Lung (tissue), 12 donors: ENCODE data around the gene LMTK2. TPM values are rescaled to one million over a fixed set of nuclear protein-coding genes. Genes with fewer than 3 reads are reported as not detected.

Experiments
- ATAC-seq: fragments of 200-7000 bp; cut with Tn5 transposase; one replicate; pipeline ENCODE4 v1.9.1; 2020; ENCODE audit warnings: moderate number of reproducible peaks; ENCODE audit not compliant: insufficient read depth, low FRiP score
- DNase-seq, 3 donors: peaks; one replicate each; pipeline ENCODE4 v3.0.0-alpha.2; 2013 to 2017
- H3K27ac ChIP-seq, 2 donors: one replicate each; pipeline ENCODE4 v1.5.1; 2013; ENCODE audit warnings: mild to moderate bottlenecking in 2 of 2, moderate library complexity in 2 of 2, control low read depth in 1 of 2, inconsistent platforms in 1 of 2, low read depth in 1 of 2, low read length in 1 of 2
- H3K27me3 ChIP-seq, 3 donors: one replicate each; pipeline ENCODE4 v1.5.1; 2013; ENCODE audit warnings: low read length in 2 of 3; ENCODE audit not compliant: control insufficient read depth in 3 of 3, insufficient read depth in 3 of 3
- H3K36me3 ChIP-seq, 4 donors: one replicate each; pipeline ENCODE4 v1.5.1; 2013; ENCODE audit warnings: low read length in 4 of 4, mild to moderate bottlenecking in 1 of 4, moderate library complexity in 1 of 4; ENCODE audit not compliant: control insufficient read depth in 4 of 4, insufficient read depth in 4 of 4
- H3K4me1 ChIP-seq, 5 donors: one replicate each; pipeline ENCODE4 v1.5.1; 2013; ENCODE audit warnings: low read length in 5 of 5, mild to moderate bottlenecking in 2 of 5, moderate library complexity in 1 of 5; ENCODE audit not compliant: control insufficient read depth in 5 of 5, insufficient read depth in 5 of 5
- H3K4me3 ChIP-seq: one replicate; pipeline ENCODE4 v1.5.1; 2013; ENCODE audit warnings: mild to moderate bottlenecking, control low read depth, moderate library complexity
- H3K9ac ChIP-seq, 2 donors: one replicate each; pipeline ENCODE4 v1.5.1; 2013; ENCODE audit warnings: low read length in 2 of 2, control low read depth in 1 of 2; ENCODE audit not compliant: insufficient read depth in 1 of 2
- H3K9me3 ChIP-seq, 4 donors: one replicate each; pipeline ENCODE4 v1.5.1; 2013; ENCODE audit warnings: low read length in 3 of 4, mild to moderate bottlenecking in 1 of 4, moderate library complexity in 1 of 4; ENCODE audit not compliant: control insufficient read depth in 4 of 4, insufficient read depth in 3 of 4
- WGBS, 2 donors: extraction: QIAGEN DNeasy Blood & Tissue Kit; methylation state at CpG; one replicate each; pipeline ENCODE4 v1.1.7; 2013; 5-methylcytosine and 5-hydroxymethylcytosine counted together
- polyA plus RNA-seq, 2 donors: library from polyadenylated mRNA; stranded (reverse); fragments of 200-250 nt; gene quantifications; one replicate each; pipeline ENCODE4 v1.2.1, GENCODE V29; 2013
- total RNA-seq, 2 donors: library from RNA; depleted of rRNA in 1 of 2; stranded (reverse); fragments of >200 nt in 1 of 2; gene quantifications; one replicate each; pipeline ENCODE4 v1.2.1, GENCODE V29; 2014 to 2021
- TF ChIP-seq, protein P1 (sequence below): IDR thresholded peaks from 2 replicates; pipeline ENCODE4 v1.5.1; 2012; ENCODE audit warnings: mild to moderate bottlenecking; ENCODE audit errors: control extremely low read depth, extremely low read depth
- donor health status: control.
- donor health status: control.
- donor health status: Bipolar disorder and iron deficiency.
- donor health status: healthy.
- donor health status: DM: yes; HTN: yes; CAD: no.

Gene LMTK2
- total and polyA plus RNA-seq, 4 donors: 6.6 to 25.8 (median 15.7) TPM

DNA sequence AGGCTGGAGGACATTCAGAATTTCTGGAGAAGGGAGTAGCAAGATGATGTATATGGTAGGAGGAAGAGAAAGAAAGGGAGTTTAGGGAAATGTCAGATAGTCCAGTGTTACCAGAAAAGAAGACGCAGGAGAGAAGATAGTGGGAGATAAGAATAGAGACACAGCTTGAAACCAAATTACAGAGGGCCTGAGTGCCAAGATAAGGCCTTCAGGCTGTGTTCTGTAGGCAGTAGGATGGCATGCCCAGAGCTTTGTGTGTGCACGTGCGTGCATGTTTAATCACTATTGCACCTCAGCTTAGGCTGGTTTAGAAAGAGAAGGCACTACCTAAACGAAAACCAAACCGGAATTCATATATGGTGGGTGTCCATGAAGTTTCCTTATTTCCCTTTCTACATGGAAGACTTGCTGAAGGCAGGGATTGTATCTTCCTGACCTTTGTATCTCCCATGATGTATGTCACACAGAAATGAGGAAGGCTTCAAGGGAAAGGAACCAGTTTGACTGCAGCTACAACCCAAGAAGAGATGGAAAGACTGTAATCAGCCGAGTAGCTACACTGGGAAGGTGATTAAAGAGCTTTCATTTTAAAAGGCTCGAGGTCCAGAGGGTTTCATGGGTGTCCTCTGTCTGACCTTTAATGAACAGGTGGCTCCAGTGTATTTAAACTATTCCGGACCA, 68.7 kb downstream of the LMTK2 start:
- H3K9me3 ChIP-seq: no peaks in the 10 kb centered on the region
- no peaks in the 10 kb centered on the region for H3K27me3 ChIP-seq
- H3K9ac ChIP-seq: no peak overlapping the region
- no peak overlapping the region for H3K27ac ChIP-seq
- no peak overlapping the region for H3K4me3 ChIP-seq
- peaks cover 0 to 14% (median 0%) of the 10 kb centered on the region in 5 donors for H3K4me1 ChIP-seq
- ATAC-seq: no peak
- 91 to 94% methylated on average over 8 of the region's 8 CpGs for WGBS, 2 donors
- peaks cover 0 to 16% (median 8%) of the 10 kb centered on the region in 4 donors for H3K36me3 ChIP-seq
- TF ChIP-seq, protein P1, sequence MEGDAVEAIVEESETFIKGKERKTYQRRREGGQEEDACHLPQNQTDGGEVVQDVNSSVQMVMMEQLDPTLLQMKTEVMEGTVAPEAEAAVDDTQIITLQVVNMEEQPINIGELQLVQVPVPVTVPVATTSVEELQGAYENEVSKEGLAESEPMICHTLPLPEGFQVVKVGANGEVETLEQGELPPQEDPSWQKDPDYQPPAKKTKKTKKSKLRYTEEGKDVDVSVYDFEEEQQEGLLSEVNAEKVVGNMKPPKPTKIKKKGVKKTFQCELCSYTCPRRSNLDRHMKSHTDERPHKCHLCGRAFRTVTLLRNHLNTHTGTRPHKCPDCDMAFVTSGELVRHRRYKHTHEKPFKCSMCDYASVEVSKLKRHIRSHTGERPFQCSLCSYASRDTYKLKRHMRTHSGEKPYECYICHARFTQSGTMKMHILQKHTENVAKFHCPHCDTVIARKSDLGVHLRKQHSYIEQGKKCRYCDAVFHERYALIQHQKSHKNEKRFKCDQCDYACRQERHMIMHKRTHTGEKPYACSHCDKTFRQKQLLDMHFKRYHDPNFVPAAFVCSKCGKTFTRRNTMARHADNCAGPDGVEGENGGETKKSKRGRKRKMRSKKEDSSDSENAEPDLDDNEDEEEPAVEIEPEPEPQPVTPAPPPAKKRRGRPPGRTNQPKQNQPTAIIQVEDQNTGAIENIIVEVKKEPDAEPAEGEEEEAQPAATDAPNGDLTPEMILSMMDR: no peak
- no peak for DNase-seq

DNA sequence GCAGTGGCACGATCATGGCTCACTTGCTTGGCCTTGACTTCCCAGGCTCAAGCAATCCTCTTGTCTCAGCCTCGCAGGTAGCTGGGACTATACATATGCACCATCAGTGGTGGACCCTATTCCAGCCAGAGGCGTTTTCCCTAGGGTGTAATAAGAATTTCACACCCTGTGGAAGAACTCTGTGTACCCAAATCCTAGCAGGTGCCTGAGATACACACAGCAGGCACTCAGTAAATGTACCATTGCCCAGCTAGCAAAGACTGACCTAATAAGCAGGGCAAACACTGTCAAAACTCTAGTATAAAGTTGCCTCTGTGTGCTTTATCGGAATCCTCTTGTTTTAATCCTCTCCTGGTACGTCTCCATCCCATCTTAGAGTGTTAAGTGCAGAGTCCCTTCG, 70.9 kb downstream of the LMTK2 start:
- H3K27ac ChIP-seq: peak overlapping the region in 1 of 2 donors; percentile 21
- WGBS, 2 donors: 83 to 91% methylated on average over 6 of the region's 6 CpGs

DNA sequence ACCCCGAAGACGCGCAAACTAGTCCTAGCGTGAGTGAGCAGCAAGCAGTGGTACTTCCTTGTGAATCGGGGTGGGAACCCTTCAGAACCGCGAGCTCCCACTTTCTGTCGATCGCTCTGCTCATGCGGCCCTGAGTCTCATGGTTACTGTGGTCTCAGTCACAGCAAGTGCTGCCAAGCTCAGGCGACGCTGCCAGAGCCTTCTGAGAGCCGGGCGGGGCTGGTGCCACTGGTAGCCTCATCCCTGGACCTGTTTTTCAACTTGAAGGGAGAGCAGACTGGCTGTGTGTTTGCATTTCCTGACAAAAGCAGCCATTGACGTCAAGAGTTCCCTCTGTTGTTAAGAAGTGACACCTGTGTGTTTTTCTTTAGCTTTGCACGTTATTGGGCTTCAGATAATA, 71.7 kb downstream of the LMTK2 start:
- peak; percentile 53 to 80 (median 77) for DNase-seq
- TF ChIP-seq, protein P1: no peak
- peak overlapping the region in 1 of 2 donors; percentile 28 for H3K27ac ChIP-seq
- H3K9ac ChIP-seq: peak overlapping the region in 1 of 2 donors; percentile 42
- H3K4me1 ChIP-seq: peaks cover 0 to 6% (median 0%) of the 10 kb centered on the region in 5 donors
- no peaks in the 10 kb centered on the region for H3K9me3 ChIP-seq
- no peak overlapping the region for H3K4me3 ChIP-seq
- H3K27me3 ChIP-seq: no peaks in the 10 kb centered on the region
- peaks cover 0 to 16% (median 5%) of the 10 kb centered on the region in 4 donors for H3K36me3 ChIP-seq
- peak; percentile 79 for ATAC-seq
- WGBS, 2 donors: 66 to 89% methylated on average over 16 of the region's 16 CpGs

More for the DNA sequence above, 70.9 kb downstream of the LMTK2 start:
- H3K36me3 ChIP-seq: peaks cover 0 to 16% (median 5%) of the 10 kb centered on the region in 4 donors
- H3K9ac ChIP-seq: peak overlapping the region in 1 of 2 donors; percentile 42
- no peak overlapping the region for H3K4me3 ChIP-seq
- no peaks in the 10 kb centered on the region for H3K27me3 ChIP-seq
- TF ChIP-seq, protein P1: no peak
- no peaks in the 10 kb centered on the region for H3K9me3 ChIP-seq
- ATAC-seq: no peak
- H3K4me1 ChIP-seq: peaks cover 0 to 10% (median 0%) of the 10 kb centered on the region in 5 donors
- no peak for DNase-seq
